Activated gamma-delta T cell treated with Interleukin-2 at 50 U/mL for 16 hours (primary cell): ENCODE results near the gene APOL1.
"Not testable (repeated sequence)": the region's sequence is repeated elsewhere in the genome, so short reads cannot be mapped to it uniquely, and the experiment has no call there.

Source experiments
- DNase-seq: peaks from one replicate; pipeline ENCODE4 v3.0.0-alpha.2; 2020

APOL1 gene

GRCh38 chr22:36252754-36253522 is at the start of gene APOL1:
APOL1 (plus strand) TSS chr22:36253133; CDS start chr22:36254956, 1,823 bp downstream.
- DNase-seq, result peak; percentile 37

GRCh38 chr22:36203441-36203840 is 49.5 kb upstream of the APOL1 start:
- not testable (repeated sequence) for DNase-seq

GRCh38 chr22:36204001-36204631 is 48.8 kb upstream of the APOL1 start:
- DNase-seq, result no peak

- DNase-seq, result no peak
Measured at GRCh38 chr22:36204632-36205015, 48.3 kb upstream of the APOL1 start.

- DNase-seq, result not testable (repeated sequence)
Measured at GRCh38 chr22:36205573-36205972, 47.4 kb upstream of the APOL1 start.

- DNase-seq, result no peak
Measured at GRCh38 chr22:36206255-36206654, 46.7 kb upstream of the APOL1 start.

- DNase-seq, result no peak
Measured at GRCh38 chr22:36208162-36208765, 44.7 kb upstream of the APOL1 start.

- DNase-seq, result no peak
Measured at GRCh38 chr22:36208914-36209313, 44.0 kb upstream of the APOL1 start.

- DNase-seq, result not testable (repeated sequence)
Measured at GRCh38 chr22:36209488-36209908, 43.4 kb upstream of the APOL1 start.

- no peak for DNase-seq
Measured at GRCh38 chr22:36210224-36210623, 42.7 kb upstream of the APOL1 start.

- DNase-seq, result no peak
Measured at GRCh38 chr22:36211237-36211861, 41.6 kb upstream of the APOL1 start.

GRCh38 chr22:36212901-36213300 is 40.0 kb upstream of the APOL1 start:
- DNase-seq, result no peak

- no peak for DNase-seq
Measured at GRCh38 chr22:36213586-36213985, 39.3 kb upstream of the APOL1 start.

- DNase-seq, result no peak
Measured at GRCh38 chr22:36215981-36216380, 37.0 kb upstream of the APOL1 start.

- DNase-seq, result no peak
Measured at GRCh38 chr22:36218648-36219193, 34.2 kb upstream of the APOL1 start.

- DNase-seq, result no peak
Measured at GRCh38 chr22:36220451-36220921, 32.4 kb upstream of the APOL1 start.

- DNase-seq, result peak; percentile 47
Measured at GRCh38 chr22:36221799-36222751, 30.9 kb upstream of the APOL1 start.

GRCh38 chr22:36222887-36223450 is 30.0 kb upstream of the APOL1 start:
- DNase-seq, result no peak

GRCh38 chr22:36223504-36223903 is 29.4 kb upstream of the APOL1 start:
- no peak for DNase-seq

- DNase-seq, result no peak
Measured at GRCh38 chr22:36224245-36224644, 28.7 kb upstream of the APOL1 start.

GRCh38 chr22:36225333-36225922 is 27.5 kb upstream of the APOL1 start:
- DNase-seq, result no peak
